ENCODE measurements around the gene RNF10. TPM values are rescaled to one million over a fixed set of nuclear protein-coding genes. Genes with fewer than 3 reads are reported as not detected.

Gene RNF10
- total RNA-seq, 4 donors from 2014 or later: 124 to 217 (median 167) TPM

GRCh38 chr12:120588371-120588770, 54.2 kb downstream of the RNF10 start:
- TF ChIP-seq, protein P1, sequence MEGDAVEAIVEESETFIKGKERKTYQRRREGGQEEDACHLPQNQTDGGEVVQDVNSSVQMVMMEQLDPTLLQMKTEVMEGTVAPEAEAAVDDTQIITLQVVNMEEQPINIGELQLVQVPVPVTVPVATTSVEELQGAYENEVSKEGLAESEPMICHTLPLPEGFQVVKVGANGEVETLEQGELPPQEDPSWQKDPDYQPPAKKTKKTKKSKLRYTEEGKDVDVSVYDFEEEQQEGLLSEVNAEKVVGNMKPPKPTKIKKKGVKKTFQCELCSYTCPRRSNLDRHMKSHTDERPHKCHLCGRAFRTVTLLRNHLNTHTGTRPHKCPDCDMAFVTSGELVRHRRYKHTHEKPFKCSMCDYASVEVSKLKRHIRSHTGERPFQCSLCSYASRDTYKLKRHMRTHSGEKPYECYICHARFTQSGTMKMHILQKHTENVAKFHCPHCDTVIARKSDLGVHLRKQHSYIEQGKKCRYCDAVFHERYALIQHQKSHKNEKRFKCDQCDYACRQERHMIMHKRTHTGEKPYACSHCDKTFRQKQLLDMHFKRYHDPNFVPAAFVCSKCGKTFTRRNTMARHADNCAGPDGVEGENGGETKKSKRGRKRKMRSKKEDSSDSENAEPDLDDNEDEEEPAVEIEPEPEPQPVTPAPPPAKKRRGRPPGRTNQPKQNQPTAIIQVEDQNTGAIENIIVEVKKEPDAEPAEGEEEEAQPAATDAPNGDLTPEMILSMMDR (IDR thresholded peaks at IDR 0.05): no peak
- ATAC-seq (ENCODE audit: low FRiP score): no peak
- DNase-seq (ENCODE audit: low spot score): no peak

DNA sequence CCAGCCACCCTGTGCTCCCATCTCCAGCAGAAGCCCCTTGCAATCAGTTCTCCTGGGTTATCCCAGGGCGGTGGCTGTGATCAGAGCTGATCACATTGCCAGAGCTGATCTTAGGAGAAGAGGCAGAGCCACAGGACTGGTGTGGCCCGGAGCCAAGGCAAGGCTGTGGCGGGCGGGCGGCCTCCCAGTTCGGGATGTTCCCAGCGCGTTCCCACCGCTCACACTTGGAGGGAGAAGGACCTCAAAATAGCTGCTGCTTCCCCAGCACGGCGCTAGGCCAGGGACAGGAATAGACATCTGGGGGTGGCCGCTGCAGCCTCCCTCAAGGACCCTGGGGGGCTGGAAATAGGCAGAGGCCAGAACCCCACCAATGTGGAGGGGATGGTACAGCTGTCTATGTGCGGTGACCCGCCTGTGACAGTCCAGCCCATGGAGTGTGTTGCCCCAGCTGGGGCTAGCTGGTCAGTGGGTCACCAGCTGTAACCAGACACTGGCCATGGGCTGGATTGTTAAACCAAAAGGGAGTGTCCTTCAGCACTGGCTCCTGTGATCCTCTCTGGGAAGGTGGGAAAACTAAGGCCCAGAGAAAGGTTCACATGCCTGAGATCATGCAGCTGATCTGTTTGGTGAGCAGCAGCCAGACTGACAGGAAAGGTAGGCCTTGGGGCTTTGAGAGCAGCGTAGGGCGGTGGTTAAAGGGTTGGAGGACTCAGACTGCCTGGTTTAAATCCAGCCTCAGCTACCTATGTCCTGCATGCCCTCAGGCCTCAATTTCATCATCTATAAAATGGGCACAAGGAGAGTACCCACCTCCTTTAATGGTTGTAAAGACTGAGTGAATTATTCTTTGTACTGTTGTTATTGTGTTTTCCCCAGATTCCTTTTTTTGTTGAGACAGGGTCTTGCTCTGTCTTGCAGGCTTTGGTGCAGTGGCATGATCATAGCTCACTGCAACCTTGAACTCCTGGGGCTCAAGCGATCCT, 55.1 kb downstream of the RNF10 start:
- TF ChIP-seq, protein P1 (IDR thresholded peaks at IDR 0.05): no peak
- ATAC-seq (ENCODE audit: low FRiP score) (no peak), DNase-seq (ENCODE audit: low spot score) (no peak)

DNA sequence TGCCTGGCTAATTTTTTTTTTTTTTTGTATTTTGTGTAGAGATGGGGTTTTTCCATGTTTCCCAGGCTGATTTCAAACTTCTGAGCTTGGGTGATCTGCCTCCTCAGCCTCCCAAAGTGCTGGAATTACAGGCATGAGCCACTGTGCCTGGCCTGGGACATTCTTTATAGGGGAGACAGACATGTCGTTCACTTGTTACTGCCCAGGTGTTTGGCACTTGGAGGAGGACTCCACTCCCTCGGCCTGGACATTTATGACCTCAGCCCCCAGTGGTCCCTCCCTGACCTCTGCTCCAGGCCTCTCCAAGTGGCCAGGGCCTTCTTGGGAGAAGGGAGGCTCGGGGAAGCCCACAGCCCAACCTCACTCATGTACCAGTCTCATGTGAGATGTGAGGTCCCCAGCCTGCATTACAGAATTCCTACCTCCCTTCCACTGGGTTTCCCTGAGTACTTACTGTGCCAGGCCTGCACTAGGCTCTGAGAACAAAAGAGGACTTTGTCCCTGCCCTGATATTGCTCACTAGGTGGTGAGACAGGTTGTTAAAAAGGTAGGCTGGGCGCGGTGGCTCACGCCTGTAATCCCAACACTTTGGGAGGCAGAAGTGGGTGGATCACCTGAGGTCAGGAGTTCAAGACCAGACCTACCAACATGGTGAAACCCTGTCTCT, 56.7 kb downstream of the RNF10 start:
- TF ChIP-seq, protein P1 (IDR thresholded peaks at IDR 0.05): no peak
- DNase-seq (ENCODE audit: low spot score) (no peak), ATAC-seq (ENCODE audit: low FRiP score) (no peak)

DNA sequence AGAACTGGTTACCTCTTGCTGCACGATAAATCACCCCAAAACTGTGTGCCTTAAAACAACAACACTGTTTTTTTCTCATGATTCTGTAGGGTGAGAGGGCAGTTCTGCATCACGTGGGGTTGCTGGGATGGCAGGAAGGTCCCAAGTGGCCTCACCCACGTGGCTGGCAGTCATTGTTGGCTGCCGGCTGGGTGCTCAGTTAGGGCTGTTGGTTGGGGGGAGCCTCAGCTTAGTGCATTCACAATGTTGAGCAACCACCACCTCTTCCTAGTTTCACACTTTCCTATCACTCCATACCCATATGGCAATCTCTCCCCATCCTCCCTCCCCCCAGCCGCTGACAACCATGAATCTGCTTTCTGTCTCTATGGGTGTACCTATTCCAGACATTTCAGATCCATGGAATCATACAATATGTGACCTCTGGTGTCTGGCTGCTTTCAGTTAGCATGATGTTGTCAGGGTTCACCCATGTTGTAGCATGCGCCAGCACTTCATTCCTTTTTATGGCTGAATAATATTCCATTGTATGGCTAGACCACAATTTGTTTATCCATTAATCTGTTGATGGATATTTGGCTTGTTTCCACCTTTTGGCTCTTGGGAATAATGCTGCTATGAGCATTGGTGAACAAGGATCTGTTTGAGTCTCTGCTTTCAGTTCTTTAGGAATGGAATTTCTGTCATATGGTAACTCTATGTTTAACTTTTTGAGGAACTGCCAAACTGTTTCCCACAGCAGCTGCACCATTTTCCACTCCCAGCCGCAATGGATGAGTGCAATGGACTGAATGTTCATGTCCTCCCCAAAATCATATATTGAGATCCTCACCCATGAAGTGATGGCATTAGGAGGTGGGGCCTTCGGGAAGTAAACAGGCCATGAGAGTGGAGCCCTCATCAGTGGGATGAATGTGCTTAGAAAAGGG, 58.2 kb downstream of the RNF10 start:
- ATAC-seq (ENCODE audit: low FRiP score) (no peak), DNase-seq (ENCODE audit: low spot score) (no peak)
- TF ChIP-seq, protein P1 (IDR thresholded peaks at IDR 0.05): no peak

DNA sequence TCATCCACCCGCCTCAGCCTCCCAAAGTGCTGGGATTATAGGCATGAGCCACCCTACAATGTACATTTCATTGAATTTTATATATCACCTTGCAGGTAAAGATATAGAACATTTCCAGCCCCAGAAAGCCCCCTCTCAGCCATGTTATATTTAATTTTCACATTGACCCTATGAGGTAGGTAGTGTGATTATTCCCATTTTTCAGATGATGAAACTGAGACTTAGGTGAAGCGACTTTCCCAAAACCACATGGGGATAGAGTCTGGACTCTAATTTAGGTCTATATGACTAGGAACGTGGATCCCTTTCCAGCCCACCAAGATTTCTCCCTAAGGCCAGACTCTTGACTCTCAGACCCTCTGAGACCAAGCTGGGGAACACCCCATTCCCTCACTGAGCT, 62.7 kb downstream of the RNF10 start:
- no peak for ATAC-seq (ENCODE audit: low FRiP score)
- no peak for DNase-seq (ENCODE audit: low spot score)
- TF ChIP-seq, protein P1 (IDR thresholded peaks at IDR 0.05): no peak

- TF ChIP-seq, protein P1 (IDR thresholded peaks at IDR 0.05): no peak
- no peak for ATAC-seq (ENCODE audit: low FRiP score)
- DNase-seq (ENCODE audit: low spot score): no peak
These were observed 63.7 kb downstream of the RNF10 start for GRCh38 chr12:120597861-120598260.
